ENCODE results near the gene STK4. TPM values are rescaled to one million over a fixed set of nuclear protein-coding genes. Genes with fewer than 3 reads are reported as not detected.

STK4 gene
- total RNA-seq, 1 experiment from 2014 or later: 41.2 TPM

- no peak for TF ChIP-seq ZNF532 (CRISPR knock-in tag; IDR thresholded peaks at IDR 0.05; ENCODE audit: borderline replicate concordance)
These were observed 48.0 kb upstream of the STK4 start (continued) for GRCh38 chr20:44918342-44918741.

- DNase-seq (ENCODE audit: low spot score) (no peak), ATAC-seq (no peak)
- H3K27ac Mint-ChIP-seq: no peak overlapping the region
- H3K9me3 Mint-ChIP-seq: no peaks in the 10 kb centered on the region
- H3K4me3 Mint-ChIP-seq: no peak overlapping the region
- ChIA-PET CTCF (no interaction called here), POLR2A (no interaction called here)
- H3K4me1 Mint-ChIP-seq: no peaks in the 10 kb centered on the region
- no peaks in the 10 kb centered on the region for H3K27me3 Mint-ChIP-seq (ENCODE audit: low read depth)
- H3K36me3 Mint-ChIP-seq: peaks cover 58% of the 10 kb centered on the region
- TF ChIP-seq ZNF232 (CRISPR knock-in tag; IDR thresholded peaks at IDR 0.05): no peak
- TF ChIP-seq ZBTB43 (CRISPR knock-in tag; IDR thresholded peaks at IDR 0.05): no peak
- TF ChIP-seq ATF1 (CRISPR knock-in tag; IDR thresholded peaks at IDR 0.05): no peak
- no peak for TF ChIP-seq ZNF281 (CRISPR knock-in tag; IDR thresholded peaks at IDR 0.05)
- TF ChIP-seq FOXJ3 (CRISPR knock-in tag; IDR thresholded peaks at IDR 0.05; ENCODE audit: borderline replicate concordance): no peak
- no peak for TF ChIP-seq ZNF425 (CRISPR knock-in tag; conservative IDR thresholded peaks at IDR 0.05)
These were observed 47.6 kb upstream of the STK4 start for GRCh38 chr20:44918761-44919160.

GRCh38 chr20:44921447-44921846 is 44.9 kb upstream of the STK4 start:
- ChIA-PET POLR2A (no interaction called here), CTCF (no interaction called here)
- H3K36me3 Mint-ChIP-seq: peaks cover 52% of the 10 kb centered on the region
- no peak overlapping the region for H3K27ac Mint-ChIP-seq
- TF ChIP-seq GABPB1 (CRISPR knock-in tag; IDR thresholded peaks at IDR 0.05) (no peak), CREB1 (CRISPR knock-in tag; IDR thresholded peaks at IDR 0.05) (no peak), ZNF219 (CRISPR knock-in tag; IDR thresholded peaks at IDR 0.05; ENCODE audit: borderline replicate concordance) (no peak), ARID4B (CRISPR knock-in tag; IDR thresholded peaks at IDR 0.05; ENCODE audit: borderline replicate concordance) (no peak)
- ATAC-seq (no peak), DNase-seq (ENCODE audit: low spot score) (no peak)
- no peaks in the 10 kb centered on the region for H3K9me3 Mint-ChIP-seq
- H3K27me3 Mint-ChIP-seq (ENCODE audit: low read depth): no peaks in the 10 kb centered on the region
- H3K4me1 Mint-ChIP-seq: no peaks in the 10 kb centered on the region
- H3K4me3 Mint-ChIP-seq: no peak overlapping the region
